HG03460 (cell line): Measurements from ENCODE around the gene KLHL26.

Experiments used
- ATAC-seq: cut with Tn5 transposase; IDR thresholded peaks from one replicate; pipeline ENCODE4 v1.9.1; 2021; ENCODE audit not compliant: unreplicated experiment

KLHL26 gene

GRCh38 chr19:18612772-18613588 is 23.8 kb upstream of the KLHL26 start, which contains the start of gene TMEM59L:
Gene TMEM59L (plus strand): TSS chr19:18612870. CDS start chr19:18612959, 89 bp downstream.
- ATAC-seq: no peak

GRCh38 chr19:18613589-18614234 is 23.1 kb upstream of the KLHL26 start:
- no peak for ATAC-seq

GRCh38 chr19:18616023-18616422 is 20.8 kb upstream of the KLHL26 start:
- ATAC-seq: no peak

- no peak for ATAC-seq
Measured at GRCh38 chr19:18617562-18617961, 19.3 kb upstream of the KLHL26 start.

- no peak for ATAC-seq
Measured at GRCh38 chr19:18618236-18618635, 18.6 kb upstream of the KLHL26 start.

GRCh38 chr19:18620311-18620710 is 16.5 kb upstream of the KLHL26 start:
- ATAC-seq: no peak

- ATAC-seq: no peak
Measured at GRCh38 chr19:18620902-18621301, 15.9 kb upstream of the KLHL26 start.

GRCh38 chr19:18626906-18627305 is 9.9 kb upstream of the KLHL26 start:
- no peak for ATAC-seq

GRCh38 chr19:18629166-18630088 is 7.4 kb upstream of the KLHL26 start:
- ATAC-seq: no peak

GRCh38 chr19:18633321-18633720 is 3.5 kb upstream of the KLHL26 start:
- ATAC-seq: no peak

- ATAC-seq: no peak
Measured at GRCh38 chr19:18634612-18635297, 2.1 kb upstream of the KLHL26 start.

- no peak for ATAC-seq
Measured at GRCh38 chr19:18635831-18636182, 1.0 kb upstream of the KLHL26 start.

GRCh38 chr19:18636183-18636968 is 452 bp upstream of the KLHL26 start:
- peak; percentile 86 for ATAC-seq

- ATAC-seq: no peak
Measured at GRCh38 chr19:18637673-18638630, 1.1 kb downstream of the KLHL26 start.

- ATAC-seq: no peak
Measured at GRCh38 chr19:18639706-18640243, 2.9 kb downstream of the KLHL26 start.

- no peak for ATAC-seq
Measured at GRCh38 chr19:18644196-18645034, 7.6 kb downstream of the KLHL26 start.

- ATAC-seq: no peak
Measured at GRCh38 chr19:18645035-18645511, 8.2 kb downstream of the KLHL26 start.
